Body of pancreas (tissue), 4 donors: ENCODE results near the gene UBE2I.
"Not testable (repeated sequence)": the region's sequence is repeated elsewhere in the genome, so short reads cannot be mapped to it uniquely, and the experiment has no call there.

Experiments used
- POLR2A ChIP-seq, 3 donors: fragments of 450-650 bp; IDR thresholded peaks; one replicate each; pipeline ENCODE4 v1.6.1; 2016; ENCODE audit warnings: antibody characterized with exemption in 3 of 3, mild to moderate bottlenecking in 2 of 3
- TF ChIP-seq, protein P1 (sequence below), 7 experiments: fragments of 450-650 bp in 4 of 7; fragments of 200-600 bp in 3 of 7; sonication (generic) in 3 of 7; IDR thresholded peaks; one replicate each; pipeline ENCODE4 v1.5.1; 2016 to 2019; ENCODE audit warnings: antibody characterized with exemption in 7 of 7

- TF ChIP-seq, protein P1, sequence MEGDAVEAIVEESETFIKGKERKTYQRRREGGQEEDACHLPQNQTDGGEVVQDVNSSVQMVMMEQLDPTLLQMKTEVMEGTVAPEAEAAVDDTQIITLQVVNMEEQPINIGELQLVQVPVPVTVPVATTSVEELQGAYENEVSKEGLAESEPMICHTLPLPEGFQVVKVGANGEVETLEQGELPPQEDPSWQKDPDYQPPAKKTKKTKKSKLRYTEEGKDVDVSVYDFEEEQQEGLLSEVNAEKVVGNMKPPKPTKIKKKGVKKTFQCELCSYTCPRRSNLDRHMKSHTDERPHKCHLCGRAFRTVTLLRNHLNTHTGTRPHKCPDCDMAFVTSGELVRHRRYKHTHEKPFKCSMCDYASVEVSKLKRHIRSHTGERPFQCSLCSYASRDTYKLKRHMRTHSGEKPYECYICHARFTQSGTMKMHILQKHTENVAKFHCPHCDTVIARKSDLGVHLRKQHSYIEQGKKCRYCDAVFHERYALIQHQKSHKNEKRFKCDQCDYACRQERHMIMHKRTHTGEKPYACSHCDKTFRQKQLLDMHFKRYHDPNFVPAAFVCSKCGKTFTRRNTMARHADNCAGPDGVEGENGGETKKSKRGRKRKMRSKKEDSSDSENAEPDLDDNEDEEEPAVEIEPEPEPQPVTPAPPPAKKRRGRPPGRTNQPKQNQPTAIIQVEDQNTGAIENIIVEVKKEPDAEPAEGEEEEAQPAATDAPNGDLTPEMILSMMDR (IDR thresholded peaks at IDR 0.05), result not testable (repeated sequence)
- not testable (repeated sequence) for TF ChIP-seq POLR2A (IDR thresholded peaks at IDR 0.05)
Measured at GRCh38 chr16:1328961-1329360, 19.5 kb downstream of the UBE2I start.
